Calu3 (cell line): Measurements from ENCODE around the gene CLDN20. TPM values are rescaled to one million over a fixed set of nuclear protein-coding genes. Genes with fewer than 3 reads are reported as not detected.
"Not testable (repeated sequence)": the region's sequence is repeated elsewhere in the genome, so short reads cannot be mapped to it uniquely, and the experiment has no call there.

ENCODE experiments used
- Bru-seq: library from RNA; stranded (reverse); fragments of 400-500 nt; gene quantifications from one replicate; lab custom pipeline; 2021; lab: Mats Ljungman, UMichigan
- BruChase-seq, 2 experiments: library from RNA; stranded (reverse); fragments of 400-500 nt; gene quantifications; one replicate each; lab custom pipeline; 2021; lab: Mats Ljungman, UMichigan
- BruUV-seq: library from RNA; stranded (reverse); fragments of 400-500 nt; replicated peaks from 2 replicates; lab custom pipeline; 2021; lab: Mats Ljungman, UMichigan
- CTCF ChIA-PET: fragments of 300-600 bp; sonication (Branson Sonifier 250); formaldehyde crosslinking; loops from one replicate; lab custom pipeline; 2022; ENCODE audit warnings: antibody characterized with exemption; lab: Charles Lee
- DNase-seq: peaks from one replicate; pipeline ENCODE4 v3.0.0; 2022
- H3K27ac Mint-ChIP-seq: one replicate; pipeline ENCODE4 v1.8.0; 2022; ENCODE audit warnings: mixed read lengths; ENCODE audit not compliant: unreplicated experiment
- H3K27me3 Mint-ChIP-seq: one replicate; pipeline ENCODE4 v1.8.0; 2022; ENCODE audit warnings: mixed read lengths; ENCODE audit not compliant: unreplicated experiment
- H3K36me3 Mint-ChIP-seq: one replicate; pipeline ENCODE4 v1.8.0; 2022; ENCODE audit warnings: mild to moderate bottlenecking, moderate library complexity, mixed read lengths; ENCODE audit not compliant: insufficient read depth, unreplicated experiment
- H3K4me1 Mint-ChIP-seq: one replicate; pipeline ENCODE4 v1.8.0; 2022; ENCODE audit warnings: mild to moderate bottlenecking, low read depth, mixed read lengths; ENCODE audit not compliant: unreplicated experiment
- H3K4me3 Mint-ChIP-seq: one replicate; pipeline ENCODE4 v1.8.0; 2022; ENCODE audit warnings: mild to moderate bottlenecking, low read depth, moderate library complexity, mixed read lengths; ENCODE audit not compliant: unreplicated experiment
- H3K9me3 Mint-ChIP-seq: one replicate; pipeline ENCODE4 v1.8.0; 2022; ENCODE audit warnings: low read depth, mixed read lengths; ENCODE audit not compliant: unreplicated experiment
- CTCF ChIP-seq: fragments of 200-600 bp; IDR thresholded peaks from one replicate; pipeline ENCODE4 v1.8.0; 2022; ENCODE audit warnings: antibody characterized with exemption; ENCODE audit not compliant: unreplicated experiment
- intact Hi-C: fragments of 100-400 bp; cut with micrococcal nuclease; formaldehyde crosslinking; loops from one replicate; pipeline ENCODE4 v1.10.0; 2022; ENCODE audit not compliant: unreplicated experiment
- long read RNA-seq: library from polyadenylated mRNA; stranded (forward); transcript quantifications from one replicate; pipeline ENCODE4 v2.0.0, GENCODE V29; 2022
- total RNA-seq: library from RNA; stranded (reverse); gene quantifications from 2 replicates; pipeline ENCODE4 v1.2.3, GENCODE V29; 2022

Gene CLDN20
- total RNA-seq: not detected in 2 replicates
- percentile 20 among the genes with signal in this experiment for Bru-seq, nascent RNA
- BruChase-seq, experiment 1, labeled RNA remaining after a 6-hour chase: percentile 12 among the genes with signal in this experiment
- percentile 12 among the genes with signal in this experiment for BruChase-seq, experiment 2, labeled RNA remaining after a 2-hour chase
- long read RNA-seq, partial matches to known transcripts: 0 of 1 reads
- long read RNA-seq, other reads (novel, unspliced or antisense): 1 of 1 reads

GRCh38 chr6:155263373-155264063 is at the start of gene CLDN20:
CLDN20 (plus strand) TSS chr6:155264013; CDS start chr6:155275720, 11,707 bp downstream.
- Mint-ChIP-seq H3K36me3 (no peaks in the 10 kb centered on the region), H3K27me3 (no peaks in the 10 kb centered on the region), H3K9me3 (no peaks in the 10 kb centered on the region), H3K4me3 (no peak within 1 kb of the TSS), H3K4me1 (no peaks in the 10 kb centered on the region), H3K27ac (no peak within 1 kb of the TSS)
- BruUV-seq: no TSS peak
- no peak for TF ChIP-seq CTCF
- CTCF ChIA-PET: no interaction called here
- intact Hi-C loops: no loop called here
- DNase-seq: no peak

- no peaks in the 10 kb centered on the region for H3K36me3 Mint-ChIP-seq
- CTCF ChIA-PET: no interaction called here
Observed at GRCh38 chr6:155215906-155216305, 47.9 kb upstream of the CLDN20 start.

GRCh38 chr6:155216312-155217046 is 47.3 kb upstream of the CLDN20 start:
- CTCF ChIA-PET: no interaction called here
- no peak for DNase-seq
- Mint-ChIP-seq H3K27me3 (no peaks in the 10 kb centered on the region), H3K36me3 (no peaks in the 10 kb centered on the region), H3K27ac (no peak overlapping the region), H3K4me1 (no peaks in the 10 kb centered on the region), H3K4me3 (no peak overlapping the region), H3K9me3 (no peaks in the 10 kb centered on the region)
- intact Hi-C loops: no loop called here
- no peak for TF ChIP-seq CTCF
- no TSS peak for BruUV-seq

More at GRCh38 chr6:155215906-155216305, 47.9 kb upstream of the CLDN20 start:
- H3K4me1 Mint-ChIP-seq: no peaks in the 10 kb centered on the region
- no peak overlapping the region for H3K4me3 Mint-ChIP-seq
- no peak for DNase-seq
- TF ChIP-seq CTCF: no peak
- H3K9me3 Mint-ChIP-seq: no peaks in the 10 kb centered on the region
- no peak overlapping the region for H3K27ac Mint-ChIP-seq
- H3K27me3 Mint-ChIP-seq: no peaks in the 10 kb centered on the region
- BruUV-seq: no TSS peak
- intact Hi-C loops: no loop called here

GRCh38 chr6:155218711-155219110 is 45.1 kb upstream of the CLDN20 start:
- H3K36me3 Mint-ChIP-seq, H3K4me3 Mint-ChIP-seq, H3K27ac Mint-ChIP-seq, CTCF ChIA-PET, H3K27me3 Mint-ChIP-seq, intact Hi-C loops, H3K4me1 Mint-ChIP-seq, BruUV-seq, DNase-seq, H3K9me3 Mint-ChIP-seq: not testable (repeated sequence)
